HEK293T (cell line): Measurements from ENCODE around the gene KCNQ1OT1.

Experiments
- CTCF ChIA-PET: fragments of 350-600 bp; formaldehyde crosslinking; extraction: SDS; loops from one replicate; lab custom pipeline; 2021; ENCODE audit warnings: antibody characterized with exemption, inconsistent platforms; lab: Yijun Ruan, JAX
- POLR2A ChIA-PET: fragments of 350-600 bp; formaldehyde crosslinking; extraction: SDS; loops from one replicate; lab custom pipeline; 2020; ENCODE audit warnings: antibody characterized with exemption, inconsistent platforms; lab: Yijun Ruan, JAX
- DNase-seq: peaks from one replicate; pipeline ENCODE4 v3.0.0; 2012; ENCODE audit warnings: mixed read lengths; ENCODE audit errors: extremely low spot score
- ARNT ChIP-seq: fragments of 450-650 bp; IDR thresholded peaks from 2 replicates; pipeline ENCODE4 v1.6.1; 2017; ENCODE audit warnings: mild to moderate bottlenecking
- BHLHE40 ChIP-seq: fragments of 450-650 bp; IDR thresholded peaks from 2 replicates; pipeline ENCODE4 v1.6.1; 2016; ENCODE audit warnings: mild to moderate bottlenecking, moderate library complexity, borderline replicate concordance
- CTBP1 ChIP-seq: fragments of 450-650 bp; IDR thresholded peaks from 2 replicates; pipeline ENCODE4 v1.6.1; 2016; ENCODE audit warnings: borderline replicate concordance
- ELF4 ChIP-seq: fragments of 450-650 bp; IDR thresholded peaks from 2 replicates; pipeline ENCODE4 v1.6.1; 2017; ENCODE audit warnings: antibody characterized with exemption
- FOXA1 ChIP-seq: fragments of 450-650 bp; IDR thresholded peaks from 2 replicates; pipeline ENCODE4 v1.6.1; 2016; ENCODE audit warnings: mild to moderate bottlenecking
- FOXK2 ChIP-seq: fragments of 450-650 bp; IDR thresholded peaks from 2 replicates; pipeline ENCODE4 v1.6.1; 2016; ENCODE audit warnings: mild to moderate bottlenecking
- FOXM1 ChIP-seq: fragments of 450-650 bp; IDR thresholded peaks from 2 replicates; pipeline ENCODE4 v1.6.1; 2017; ENCODE audit warnings: mild to moderate bottlenecking, borderline replicate concordance
- HDGF ChIP-seq: fragments of 450-650 bp; IDR thresholded peaks from 2 replicates; pipeline ENCODE4 v1.6.1; 2017; ENCODE audit warnings: antibody characterized with exemption, borderline replicate concordance
- L3MBTL2 ChIP-seq: fragments of 450-650 bp; conservative IDR thresholded peaks from 2 replicates; pipeline ENCODE4 v1.6.1; 2016; ENCODE audit warnings: mild to moderate bottlenecking
- LEF1 ChIP-seq: fragments of 450-650 bp; IDR thresholded peaks from 2 replicates; pipeline ENCODE4 v1.6.1; 2017; ENCODE audit warnings: mild to moderate bottlenecking, borderline replicate concordance
- NFRKB ChIP-seq: fragments of 450-650 bp; IDR thresholded peaks from 2 replicates; pipeline ENCODE4 v1.6.1; 2016; ENCODE audit warnings: mild to moderate bottlenecking, moderate library complexity
- PKNOX1 ChIP-seq: fragments of 450-650 bp; IDR thresholded peaks from 2 replicates; pipeline ENCODE4 v1.6.1; 2016
- SP1 ChIP-seq: fragments of 450-650 bp; IDR thresholded peaks from 2 replicates; pipeline ENCODE4 v1.6.1; 2017
- SUZ12 ChIP-seq: fragments of 450-650 bp; IDR thresholded peaks from 2 replicates; pipeline ENCODE4 v1.6.1; 2016; ENCODE audit warnings: mild to moderate bottlenecking
- TARDBP ChIP-seq: fragments of 450-650 bp; IDR thresholded peaks from 2 replicates; pipeline ENCODE4 v1.6.1; 2016
- ZNF384 ChIP-seq: fragments of 450-650 bp; IDR thresholded peaks from 2 replicates; pipeline ENCODE4 v1.6.1; 2016

Gene KCNQ1OT1

DNA sequence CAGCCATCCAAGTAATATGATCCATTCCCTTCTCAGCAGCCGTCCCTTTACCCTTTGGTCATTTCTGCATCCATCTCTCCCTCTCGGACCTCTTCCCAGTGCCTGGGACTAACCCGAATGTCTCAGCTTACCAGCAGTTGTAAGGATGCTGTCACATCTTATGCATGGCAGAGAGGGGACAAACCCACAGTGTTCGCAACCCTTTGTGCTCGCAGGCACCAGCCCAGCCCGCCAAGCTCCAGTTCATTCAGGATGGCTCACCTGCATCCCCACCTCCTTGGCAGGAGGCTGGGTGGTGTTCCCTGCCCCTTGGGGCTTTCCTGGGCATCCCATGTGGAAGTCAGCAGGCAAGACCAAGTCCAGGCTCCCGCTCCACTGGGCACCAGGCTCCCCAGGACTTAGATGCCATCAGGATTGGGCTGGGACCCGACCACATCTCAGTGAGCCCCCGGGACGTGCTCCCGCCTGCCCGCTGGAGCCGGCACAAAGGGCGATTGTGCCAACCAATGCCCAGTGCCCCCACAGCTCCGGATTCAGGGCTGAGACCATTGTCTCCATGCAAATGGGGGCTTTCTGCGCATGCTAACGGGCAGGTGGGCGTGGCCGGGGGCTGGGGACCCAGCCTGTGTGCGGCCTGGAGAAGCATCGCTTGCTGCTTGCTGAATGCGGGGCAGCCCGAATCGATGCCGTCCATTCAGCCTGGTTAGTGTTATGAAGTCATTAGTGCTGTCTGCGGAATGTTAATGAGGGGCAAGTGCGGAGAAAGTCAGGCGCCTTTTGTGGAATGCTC lies 108.6 kb downstream of the KCNQ1OT1 start:
- CTCF ChIA-PET: no interaction called here
- TF ChIP-seq FOXK2 (no peak), SP1 (no peak), NFRKB (no peak), ELF4 (no peak), BHLHE40 (no peak), LEF1 (no peak), FOXA1 (no peak), HDGF (no peak), CTBP1 (no peak), PKNOX1 (no peak), L3MBTL2 (no peak), SUZ12 (no peak), ARNT (no peak), ZNF384 (no peak), TARDBP (no peak), FOXM1 (no peak)
- DNase-seq: peak; percentile 4
- POLR2A ChIA-PET: no interaction called here

GRCh38 chr11:2590131-2590964 lies 109.4 kb downstream of the KCNQ1OT1 start:
- TF ChIP-seq CTBP1 (no peak), ELF4 (no peak), FOXK2 (no peak), FOXA1 (no peak), L3MBTL2 (no peak), SP1 (no peak), HDGF (no peak), PKNOX1 (no peak), ARNT (no peak)
- POLR2A ChIA-PET: no interaction called here
- DNase-seq: peak; percentile 3
- CTCF ChIA-PET: no interaction called here

GRCh38 chr11:2589538-2589934 lies 110.3 kb downstream of the KCNQ1OT1 start:
- ChIA-PET POLR2A (no interaction called here), CTCF (no interaction called here)
- no peak for DNase-seq
- TF ChIP-seq CTBP1: no peak
- TF ChIP-seq FOXA1: no peak

DNA sequence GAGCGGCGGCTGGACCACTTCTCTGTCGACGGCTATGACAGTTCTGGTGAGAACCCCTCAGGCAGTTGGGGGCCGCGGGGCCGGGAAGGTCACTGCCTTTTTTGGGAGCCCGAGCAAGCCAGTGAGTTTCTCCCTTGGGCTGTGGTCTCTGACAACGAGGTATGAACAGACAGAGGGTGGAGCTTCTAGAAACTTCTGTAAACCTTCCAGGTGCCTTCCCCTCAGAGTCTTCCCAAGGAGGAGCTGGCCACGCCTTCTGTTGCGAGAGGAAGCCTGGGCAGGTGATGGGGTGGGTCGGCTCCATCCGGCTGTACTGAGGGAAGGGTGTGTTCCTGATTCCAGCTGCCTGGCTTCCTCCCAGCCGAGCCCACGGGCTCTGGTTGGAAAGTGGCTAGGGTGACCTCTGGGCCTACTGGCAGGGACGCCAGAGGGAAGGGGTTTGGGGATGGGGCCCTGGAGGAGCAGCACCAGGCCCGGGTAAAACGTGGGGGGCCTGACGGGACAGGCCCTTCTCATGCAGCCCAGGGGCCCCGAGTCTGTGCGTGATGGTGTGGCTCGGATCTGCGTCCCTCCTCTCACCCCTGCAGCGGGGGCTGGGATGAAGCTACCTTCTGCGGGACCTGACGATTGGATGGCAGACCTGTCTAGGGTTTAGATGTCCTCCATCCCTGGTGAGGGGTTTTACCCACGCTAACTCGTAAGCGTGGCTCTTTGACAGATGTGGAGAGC lies 110.8 kb downstream of the KCNQ1OT1 start:
- POLR2A ChIA-PET: no interaction called here
- no peak for TF ChIP-seq LEF1
- no peak for TF ChIP-seq FOXM1
- no peak for TF ChIP-seq NFRKB
- no peak for TF ChIP-seq ARNT
- no peak for TF ChIP-seq ELF4
- no peak for TF ChIP-seq L3MBTL2
- no peak for TF ChIP-seq TARDBP
- TF ChIP-seq HDGF: no peak
- no peak for TF ChIP-seq SUZ12
- TF ChIP-seq BHLHE40: no peak
- TF ChIP-seq CTBP1: no peak
- TF ChIP-seq FOXK2: no peak
- no peak for TF ChIP-seq ZNF384
- no peak for TF ChIP-seq PKNOX1
- CTCF ChIA-PET: no interaction called here
- DNase-seq: no peak

GRCh38 chr11:2587976-2588748 lies 111.6 kb downstream of the KCNQ1OT1 start:
- no peak for DNase-seq
- CTCF ChIA-PET: no interaction called here
- POLR2A ChIA-PET: no interaction called here

More at GRCh38 chr11:2587976-2588748, 111.6 kb downstream of the KCNQ1OT1 start:
- TF ChIP-seq NFRKB: no peak
- no peak for TF ChIP-seq FOXA1
- no peak for TF ChIP-seq FOXK2
- no peak for TF ChIP-seq LEF1
- no peak for TF ChIP-seq ARNT
- no peak for TF ChIP-seq HDGF
- no peak for TF ChIP-seq ZNF384
